K562 (cell line): ENCODE measurements around the gene SKOR1. TPM values are rescaled to one million over a fixed set of nuclear protein-coding genes. Genes with fewer than 3 reads are reported as not detected.

Experiments used
- ATAC-seq: fragments of 200-7000 bp; cut with Tn5 transposase; 3 replicates; pipeline ENCODE4 v1.9.1; 2020; ENCODE audit warnings: moderate library complexity
- BruUV-seq: library from RNA; stranded (reverse); fragments of 400-500 nt; replicated peaks from 2 replicates; lab custom pipeline; 2021; lab: Mats Ljungman, UMichigan
- CTCF ChIA-PET: fragments of 300-600 bp; formaldehyde crosslinking; extraction: SDS; loops from one replicate; lab custom pipeline; 2021; ENCODE audit warnings: low intra/inter-chr PET ratio; lab: Yijun Ruan, JAX
- POLR2A ChIA-PET: fragments of 300-600, 350-650 bp; sonication (Branson Sonifier 250); formaldehyde crosslinking; extraction: SDS; loops from one replicate; lab custom pipeline; 2021; ENCODE audit warnings: antibody characterized with exemption, inconsistent platforms; lab: Yijun Ruan, JAX
- DNase-seq, 4 experiments: peaks; one replicate each; pipeline versions ENCODE4 v3.0.0 to v3.0.0-alpha.2; 2011 to 2018; ENCODE audit warnings: low spot score in 3 of 4, mixed read lengths in 3 of 4; ENCODE audit errors: extremely low read depth in 1 of 4
- FAIRE-seq: peaks from 2 replicates; lab custom pipeline; 2011; peaks lifted over from hg19 to GRCh38; lab: Jason Lieb, UNC
- H2AFZ ChIP-seq: 2 replicates; pipeline ENCODE4 v1.6.0; 2011; ENCODE audit warnings: low read depth, low read length, control low read depth, inconsistent platforms
- H3K27ac ChIP-seq: fragments of 200-600 bp; 3 replicates; pipeline ENCODE4 v1.8.0; 2011; ENCODE audit warnings: low read depth, mild to moderate bottlenecking, control low read depth, inconsistent platforms, low read length, moderate library complexity, mixed read lengths; ENCODE audit errors: extremely low read depth
- H3K27me3 ChIP-seq, 2 experiments: fragments of 300-600 bp in 1 of 2; 2 replicates in 1 of 2; 3 replicates in 1 of 2; pipeline versions ENCODE4 v1.6.0 to v1.8.0; 2011; ENCODE audit warnings: inconsistent platforms in 2 of 2, low read length in 2 of 2, mild to moderate bottlenecking in 1 of 2, mixed read lengths in 1 of 2, moderate library complexity in 1 of 2; ENCODE audit not compliant: control insufficient read depth in 2 of 2, insufficient read depth in 2 of 2
- H3K36me3 ChIP-seq: fragments of 300-600 bp; 3 replicates; pipeline ENCODE4 v1.8.0; 2011; ENCODE audit warnings: mild to moderate bottlenecking, low read length, inconsistent platforms; ENCODE audit not compliant: control insufficient read depth, insufficient read depth
- H3K4me1 ChIP-seq, 2 experiments: fragments of 200-600 bp in 1 of 2; replicated peaks in 1 of 2; 2 replicates in 1 of 2; 3 replicates in 1 of 2; pipeline versions ENCODE4 v1.5.1 to v1.8.0; 2011; ENCODE audit warnings: inconsistent platforms in 2 of 2, low read length in 2 of 2, mild to moderate bottlenecking in 1 of 2, mixed read lengths in 1 of 2, moderate library complexity in 1 of 2; ENCODE audit not compliant: control insufficient read depth in 2 of 2, insufficient read depth in 2 of 2
- H3K4me2 ChIP-seq: 2 replicates; pipeline ENCODE4 v1.6.1; 2011; ENCODE audit warnings: low read length, control low read depth, inconsistent platforms, mixed read lengths; ENCODE audit not compliant: insufficient read depth
- H3K4me3 ChIP-seq: fragments of 200-600 bp; sonication (generic), shearing (Covaris generic); 2 replicates; pipeline ENCODE4 v1.5.1; 2016; ENCODE audit warnings: control low read depth, inconsistent platforms
- H3K79me2 ChIP-seq: fragments of 200-600 bp; 3 replicates; pipeline ENCODE4 v1.8.0; 2011; ENCODE audit warnings: low read length, inconsistent platforms; ENCODE audit not compliant: control insufficient read depth, insufficient read depth
- H3K9ac ChIP-seq, 2 experiments: 2 replicates each; pipeline versions ENCODE4 v1.6.0 to v1.6.1; 2011; ENCODE audit warnings: low read depth in 2 of 2, low read length in 2 of 2, control low read depth in 1 of 2, inconsistent platforms in 1 of 2, mild to moderate bottlenecking in 1 of 2, mixed read lengths in 1 of 2; ENCODE audit not compliant: insufficient read depth in 1 of 2
- H3K9me1 ChIP-seq: one replicate; pipeline ENCODE4 v1.6.0; 2011; ENCODE audit warnings: inconsistent platforms, mild to moderate bottlenecking, low read length, moderate library complexity; ENCODE audit not compliant: control insufficient read depth, insufficient read depth
- H3K9me3 ChIP-seq: replicated peaks from 2 replicates; pipeline ENCODE4 v1.5.1; 2011; ENCODE audit warnings: low read depth, low read length, inconsistent platforms; ENCODE audit not compliant: control insufficient read depth, insufficient read depth
- H4K20me1 ChIP-seq: replicated peaks from 2 replicates; pipeline ENCODE4 v1.6.1; 2011; ENCODE audit warnings: low read length, inconsistent platforms, mixed read lengths; ENCODE audit not compliant: control insufficient read depth, insufficient read depth
- FOXJ3 ChIP-seq: sonication (generic); formaldehyde crosslinking; IDR thresholded peaks from 2 replicates; pipeline ENCODE4 v1.4.0; 2020; ENCODE audit warnings: mild to moderate bottlenecking, missing genetic modification reagents
- KHSRP ChIP-seq: fragments of 450-650 bp; IDR thresholded peaks from 2 replicates; pipeline ENCODE4 v1.6.1; 2017
- OTX1 ChIP-seq: fragments of 450-650 bp; formaldehyde crosslinking; IDR thresholded peaks from 2 replicates; pipeline ENCODE4 v1.4.0; 2022; ENCODE audit warnings: mild to moderate bottlenecking
- SP1 ChIP-seq: sonication (generic); formaldehyde crosslinking; IDR thresholded peaks from 2 replicates; pipeline ENCODE4 v1.8.1; 2022; ENCODE audit warnings: mild to moderate bottlenecking, missing genetic modification reagents
- ZNF232 ChIP-seq: sonication (generic); formaldehyde crosslinking; IDR thresholded peaks from 2 replicates; pipeline ENCODE4 v1.8.0; 2022; ENCODE audit warnings: mild to moderate bottlenecking, missing genetic modification reagents
- ZNF24 ChIP-seq: fragments of 450-650 bp; IDR thresholded peaks from 2 replicates; pipeline ENCODE4 v1.6.1; 2016
- WGBS: fragments of 100-300 bp; shearing (Covaris generic); methylation state at CpG from one replicate; pipeline ENCODE4 v1.1.6; 2016; ENCODE audit warnings: low coverage, mixed read lengths; ENCODE audit not compliant: insufficient coverage; ENCODE audit errors: missing lambda C conversion rate; 5-methylcytosine and 5-hydroxymethylcytosine counted together
- in situ Hi-C: fragments of 300-500 bp; cut with MboI; formaldehyde crosslinking; loops from 4 replicates; pipeline ENCODE4 v1.15.0; 2018; ENCODE audit warnings: inconsistent platforms, mixed read lengths
- intact Hi-C: fragments of 100-400 bp; cut with micrococcal nuclease; formaldehyde crosslinking; loops from 2 replicates; pipeline ENCODE4 v1.14.2; 2022
- polyA plus RNA-seq, 8 experiments: library from polyadenylated mRNA; depleted of rRNA in 4 of 8; stranded (reverse) in 5 of 8; unstranded in 3 of 8; fragments of >200 nt; fragmentation: Nextera tagmentation in 2 of 8; fragmentation: Illumina TruSeq in 1 of 8; extraction: Ambion mirVana in 2 of 8; extraction: Trizol in 1 of 8; gene quantifications; 2 replicates each; pipeline versions ENCODE4 v1.2.1 to v1.2.3, GENCODE V29; 2011 to 2014; ENCODE audit warnings: inconsistent platforms in 1 of 8, missing spikeins in 1 of 8
- total RNA-seq, 7 experiments: library from RNA; depleted of rRNA in 6 of 7; stranded (reverse); fragments of >200 nt in 6 of 7; fragmentation: Illumina TruSeq in 2 of 7; extraction: Trizol in 2 of 7; gene quantifications; 2 replicates each; pipeline versions ENCODE4 v1.2.1 to v1.2.3, GENCODE V29; 2011 to 2021; ENCODE audit warnings: low replicate concordance in 1 of 7
- TF ChIP-seq, protein P1 (sequence below): IDR thresholded peaks from 3 replicates; pipeline ENCODE4 v1.6.1; 2011; ENCODE audit warnings: borderline replicate concordance, mild to moderate bottlenecking; ENCODE audit not compliant: insufficient read length, insufficient read depth
- TF ChIP-seq, protein P2 (sequence below), 2 experiments: fragments of 450-650 bp in 1 of 2; IDR thresholded peaks; 2 replicates each; pipeline ENCODE4 v1.6.1; 2011 to 2017; ENCODE audit warnings: low read depth in 2 of 2, antibody characterized with exemption in 1 of 2, borderline replicate concordance in 1 of 2, low read length in 1 of 2, mild to moderate bottlenecking in 1 of 2, mixed read lengths in 1 of 2; ENCODE audit not compliant: control insufficient read depth in 1 of 2

SKOR1 gene
- total and polyA plus RNA-seq, 9 of the 15 experiments (the other 6 are each of a cell fraction or from before 2014, with no cell fraction given), result 0.04 to 0.41 (median 0.09) TPM; not detected in 3

DNA sequence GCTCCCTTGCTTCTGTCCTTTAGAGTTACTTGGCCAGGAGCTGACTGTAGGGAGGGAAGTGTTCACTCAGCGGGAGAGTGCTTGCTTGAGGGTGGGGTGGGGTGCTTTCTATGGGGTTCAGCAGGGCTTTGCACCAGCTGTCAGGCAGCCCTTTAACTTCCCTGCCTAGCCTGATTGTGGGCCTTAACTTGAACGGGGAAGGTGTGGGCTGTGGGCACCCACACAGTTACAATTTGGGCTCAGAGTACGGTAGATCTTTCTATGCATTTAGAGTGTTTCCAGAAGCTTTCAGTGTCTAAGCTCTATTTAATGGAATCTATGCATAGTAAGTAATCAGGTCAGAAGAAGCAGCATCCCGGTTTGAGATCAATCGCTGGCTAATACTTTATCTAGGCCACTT is 48.2 kb upstream of the SKOR1 start (continued):
- TF ChIP-seq, protein P1, sequence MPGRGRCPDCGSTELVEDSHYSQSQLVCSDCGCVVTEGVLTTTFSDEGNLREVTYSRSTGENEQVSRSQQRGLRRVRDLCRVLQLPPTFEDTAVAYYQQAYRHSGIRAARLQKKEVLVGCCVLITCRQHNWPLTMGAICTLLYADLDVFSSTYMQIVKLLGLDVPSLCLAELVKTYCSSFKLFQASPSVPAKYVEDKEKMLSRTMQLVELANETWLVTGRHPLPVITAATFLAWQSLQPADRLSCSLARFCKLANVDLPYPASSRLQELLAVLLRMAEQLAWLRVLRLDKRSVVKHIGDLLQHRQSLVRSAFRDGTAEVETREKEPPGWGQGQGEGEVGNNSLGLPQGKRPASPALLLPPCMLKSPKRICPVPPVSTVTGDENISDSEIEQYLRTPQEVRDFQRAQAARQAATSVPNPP, result no peak
- TF ChIP-seq ZNF24 (no peak), OTX1 (no peak)
- TF ChIP-seq, all 486 proteins: peak for 0

DNA sequence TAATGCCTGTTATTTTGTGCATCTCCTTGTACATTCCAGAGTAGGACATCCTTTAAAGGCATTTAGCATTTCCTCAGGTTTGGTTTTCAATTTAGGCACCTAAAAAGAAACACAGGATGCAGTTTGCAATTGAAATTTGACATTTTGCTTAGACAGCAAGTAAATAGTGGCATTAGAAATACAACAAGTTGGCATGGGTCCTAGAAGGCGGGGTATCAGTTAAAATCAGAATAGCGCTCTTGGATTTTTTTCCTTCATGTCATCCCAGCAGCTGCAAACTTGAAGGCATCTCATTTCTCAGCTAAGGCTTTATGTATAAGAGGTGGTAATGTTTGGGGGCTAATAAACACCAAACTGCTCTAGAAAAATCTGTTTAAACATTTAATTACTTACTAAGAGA is 47.5 kb upstream of the SKOR1 start:
- Histone ChIP-seq H3K79me2 (no peaks in the 10 kb centered on the region), H3K4me3 (no peak overlapping the region), H3K4me2 (no peak overlapping the region), H3K36me3 (no peaks in the 10 kb centered on the region), H3K27me3 (no peaks in the 10 kb centered on the region), H3K9ac (no peak overlapping the region), H2AFZ (no peak overlapping the region), H4K20me1 (no peaks in the 10 kb centered on the region), H3K9me3 (no peaks in the 10 kb centered on the region), H3K9me1 (no peaks in the 10 kb centered on the region), H3K27ac (no peak overlapping the region), H3K4me1 (peaks cover 0 to 13% of the 10 kb centered on the region in 2 experiments; a peak in 3 of 5 replicates)
- ATAC-seq, result no peak
- FAIRE-seq, result no peak
- ChIA-PET POLR2A (no interaction called here), CTCF (no interaction called here)
- BruUV-seq, result no TSS peak
- in situ Hi-C loops (no loop called here), intact Hi-C loops (no loop called here)
- DNase-seq, result no peak
- 72% methylated on average over 2 of the region's 2 CpGs for WGBS
- no peak for TF ChIP-seq ZNF232 (CRISPR knock-in tag)
- no peak for TF ChIP-seq FOXJ3 (CRISPR knock-in tag)
- no peak for TF ChIP-seq SP1 (CRISPR knock-in tag)
- no peak for TF ChIP-seq KHSRP
- TF ChIP-seq, protein P2, sequence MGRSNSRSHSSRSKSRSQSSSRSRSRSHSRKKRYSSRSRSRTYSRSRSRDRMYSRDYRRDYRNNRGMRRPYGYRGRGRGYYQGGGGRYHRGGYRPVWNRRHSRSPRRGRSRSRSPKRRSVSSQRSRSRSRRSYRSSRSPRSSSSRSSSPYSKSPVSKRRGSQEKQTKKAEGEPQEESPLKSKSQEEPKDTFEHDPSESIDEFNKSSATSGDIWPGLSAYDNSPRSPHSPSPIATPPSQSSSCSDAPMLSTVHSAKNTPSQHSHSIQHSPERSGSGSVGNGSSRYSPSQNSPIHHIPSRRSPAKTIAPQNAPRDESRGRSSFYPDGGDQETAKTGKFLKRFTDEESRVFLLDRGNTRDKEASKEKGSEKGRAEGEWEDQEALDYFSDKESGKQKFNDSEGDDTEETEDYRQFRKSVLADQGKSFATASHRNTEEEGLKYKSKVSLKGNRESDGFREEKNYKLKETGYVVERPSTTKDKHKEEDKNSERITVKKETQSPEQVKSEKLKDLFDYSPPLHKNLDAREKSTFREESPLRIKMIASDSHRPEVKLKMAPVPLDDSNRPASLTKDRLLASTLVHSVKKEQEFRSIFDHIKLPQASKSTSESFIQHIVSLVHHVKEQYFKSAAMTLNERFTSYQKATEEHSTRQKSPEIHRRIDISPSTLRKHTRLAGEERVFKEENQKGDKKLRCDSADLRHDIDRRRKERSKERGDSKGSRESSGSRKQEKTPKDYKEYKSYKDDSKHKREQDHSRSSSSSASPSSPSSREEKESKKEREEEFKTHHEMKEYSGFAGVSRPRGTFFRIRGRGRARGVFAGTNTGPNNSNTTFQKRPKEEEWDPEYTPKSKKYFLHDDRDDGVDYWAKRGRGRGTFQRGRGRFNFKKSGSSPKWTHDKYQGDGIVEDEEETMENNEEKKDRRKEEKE (IDR thresholded peaks at IDR 0.05; ENCODE audit: borderline replicate concordance in 1 of 2, control insufficient read depth in 1 of 2, low read depth in 2 of 2, low read length in 1 of 2), result no peak
